ENCODE measurements around the gene AMPD3. TPM values are rescaled to one million over a fixed set of nuclear protein-coding genes. Genes with fewer than 3 reads are reported as not detected.

Gene AMPD3
- total RNA-seq, 1 experiment from 2014 or later = 5.9 TPM

GRCh38 chr11:10544491-10545465 is 89.7 kb downstream of the AMPD3 start:
- Histone ChIP-seq H2AK5ac (ENCODE audit: insufficient read length, low read length) (no peak overlapping the region), H3T11ph (ENCODE audit: low read length) (no peak overlapping the region), H2BK120ac (ENCODE audit: low read depth, low read length, poor library complexity, severe bottlenecking) (no peak overlapping the region), H3K4me2 (ENCODE audit: insufficient read depth, insufficient read length, low read length) (no peak overlapping the region), H4K8ac (replicated peaks; ENCODE audit: insufficient read length, low read depth, low read length) (no peak overlapping the region), H3K79me2 (ENCODE audit: insufficient read depth, low read length) (no peaks in the 10 kb centered on the region), H3K4me1 (ENCODE audit: insufficient read depth, low read length) (0 out of 2 replicates have a peak, but pooled peaks cover 2% of the 10 kb centered on the region), H2BK5ac (ENCODE audit: insufficient read length, low read length) (no peak overlapping the region), H3K79me1 (ENCODE audit: insufficient read depth, low read depth, low read length, poor library complexity, severe bottlenecking) (no peaks in the 10 kb centered on the region), H3K9me3 (ENCODE audit: control insufficient read depth, low read depth, low read length) (no peaks in the 10 kb centered on the region), H4K91ac (ENCODE audit: insufficient read length, low read depth, low read length) (no peak overlapping the region), H3K4ac (ENCODE audit: low read depth, low read length) (no peak overlapping the region), H3K56ac (ENCODE audit: insufficient read length, low read depth, low read length) (no peak overlapping the region), H3K18ac (ENCODE audit: insufficient read length, low read depth, low read length) (no peak overlapping the region), H3K9ac (ENCODE audit: extremely low read depth, insufficient read length, low read length) (no peak overlapping the region), H2BK12ac (ENCODE audit: insufficient read length, low read depth, low read length) (no peak overlapping the region), H3K27me3 (ENCODE audit: insufficient read depth, low read length) (no peaks in the 10 kb centered on the region), H3K23ac (ENCODE audit: insufficient read length, low read depth, low read length) (no peak overlapping the region), H2BK15ac (ENCODE audit: low read depth, low read length) (no peak overlapping the region), H4K5ac (ENCODE audit: insufficient read length, low read depth, low read length) (no peak overlapping the region), H3K23me2 (ENCODE audit: insufficient read length, low read depth, low read length, poor library complexity, severe bottlenecking) (peaks cover 6% of the 10 kb centered on the region), H2BK20ac (ENCODE audit: low read depth, low read length, poor library complexity, severe bottlenecking) (no peak overlapping the region), H3K27ac (ENCODE audit: insufficient read length, low read depth, low read length) (no peak overlapping the region), H2AFZ (ENCODE audit: low read length) (no peak overlapping the region), H3K14ac (ENCODE audit: insufficient read depth, low read length) (no peak overlapping the region), H4K20me1 (ENCODE audit: control insufficient read depth, insufficient read depth, insufficient read length) (no peaks in the 10 kb centered on the region)
- Mint-ChIP-seq H3K4me3 (no peak overlapping the region), H3K27me3 (ENCODE audit: low read depth) (peaks cover 7% of the 10 kb centered on the region; the same call in 1 of the 2 replicates), H3K36me3 (ENCODE audit: insufficient read depth in 1 of 3, low read depth in 3 of 3) (no peaks in the 10 kb centered on the region), H3K4me1 (peaks cover 9 to 10% of the 10 kb centered on the region in 2 experiments), H3K27ac (no peak overlapping the region; a peak in 1 of 7 replicates), H3K9me3 (no peaks in the 10 kb centered on the region)
- DNase-seq = no peak
- WGBS (ENCODE audit: extremely low coverage, insufficient read length, low lambda C conversion rate) = no CpG with 5 or more reads among the region's 7 CpGs
- no peak for TF ChIP-seq CTCF (conservative IDR thresholded peaks at IDR 0.05)
